D721Med (cell line): Measurements from ENCODE around the gene PIGU.

ENCODE experiments used
- DNase-seq: peaks from one replicate; pipeline ENCODE4 v3.0.0; 2011; ENCODE audit warnings: low spot score; ENCODE audit not compliant: insufficient read length
- FAIRE-seq: peaks from 2 replicates; lab custom pipeline; 2011; peaks lifted over from hg19 to GRCh38; lab: Jason Lieb, UNC
- CTCF ChIP-seq: IDR thresholded peaks from 2 replicates; pipeline ENCODE4 v1.5.1; 2012; ENCODE audit warnings: mild to moderate bottlenecking, control low read depth; ENCODE audit not compliant: insufficient read depth; ENCODE audit errors: missing control alignments

Gene PIGU

GRCh38 chr20:34637245-34638038 lies 39.5 kb downstream of the PIGU start:
- TF ChIP-seq CTCF, result no peak
- FAIRE-seq, result no peak
- DNase-seq, result no peak

GRCh38 chr20:34636648-34637047 lies 40.2 kb downstream of the PIGU start:
- DNase-seq, result no peak
- no peak for FAIRE-seq
- TF ChIP-seq CTCF, result no peak

- no peak for FAIRE-seq
- DNase-seq, result no peak
- TF ChIP-seq CTCF, result no peak
Measured at GRCh38 chr20:34634392-34634791, 42.5 kb downstream of the PIGU start.

- no peak for DNase-seq
- no peak for FAIRE-seq
- no peak for TF ChIP-seq CTCF
Measured at GRCh38 chr20:34632870-34633452, 43.9 kb downstream of the PIGU start.

GRCh38 chr20:34629904-34630303 lies 47.0 kb downstream of the PIGU start:
- FAIRE-seq, result no peak
- TF ChIP-seq CTCF, result no peak
- DNase-seq, result no peak

- FAIRE-seq (no peak), DNase-seq (no peak)
- no peak for TF ChIP-seq CTCF
Measured at GRCh38 chr20:34629342-34629741, 47.5 kb downstream of the PIGU start.

- DNase-seq (no peak), FAIRE-seq (no peak)
- no peak for TF ChIP-seq CTCF
Measured at GRCh38 chr20:34628026-34628425, 48.9 kb downstream of the PIGU start.
